H7 (cell line): ENCODE measurements around the gene ADCYAP1. TPM values are rescaled to one million over a fixed set of nuclear protein-coding genes. Genes with fewer than 3 reads are reported as not detected.
A peak's percentile ranks its signal among the peaks of the same experiment; 100 is the strongest.
"Not testable (repeated sequence)": the region's sequence is repeated elsewhere in the genome, so short reads cannot be mapped to it uniquely, and the experiment has no call there.

Source experiments
- DNase-seq: peaks from one replicate; pipeline ENCODE4 v3.0.0; 2012
- H3K27me3 ChIP-seq: 2 replicates; pipeline ENCODE4 v1.6.0; 2011; ENCODE audit warnings: mild to moderate bottlenecking, low read length; ENCODE audit not compliant: control insufficient read depth, insufficient read depth
- H3K36me3 ChIP-seq: replicated peaks from 2 replicates; pipeline ENCODE4 v1.5.1; 2011; ENCODE audit warnings: low read length; ENCODE audit not compliant: control insufficient read depth, insufficient read depth
- H3K4me3 ChIP-seq: 2 replicates; pipeline ENCODE4 v1.5.1; 2011; ENCODE audit warnings: low read depth, mild to moderate bottlenecking, control low read depth, low read length, moderate library complexity; ENCODE audit not compliant: insufficient read depth
- total RNA-seq: library from RNA; depleted of rRNA; stranded (reverse); fragments of >200 nt; shearing (Covaris generic); gene quantifications from 2 replicates; pipeline ENCODE4 v1.2.3, GENCODE V29; 2014; rRNA removed

Gene ADCYAP1
- total RNA-seq, result not detected in 2 replicates

GRCh38 chr18:904218-905090 lies at the start of gene ADCYAP1:
Gene ADCYAP1, plus strand, starts transcription at chr18:904871. Its CDS starts 516 bp downstream, at chr18:905387.
- Histone ChIP-seq H3K27me3 (peaks cover 75% of the 10 kb centered on the region), H3K36me3 (no peaks in the 10 kb centered on the region), H3K4me3 (peak within 1 kb of the TSS; percentile 47)
- DNase-seq, result peak; percentile 76

- DNase-seq, result no peak
Measured at GRCh38 chr18:857986-858385, 46.7 kb upstream of the ADCYAP1 start.

GRCh38 chr18:864872-865273 lies 39.8 kb upstream of the ADCYAP1 start:
- H3K27me3 ChIP-seq, result no peaks in the 10 kb centered on the region
- no peak overlapping the region for H3K4me3 ChIP-seq
- peak; percentile 77 for DNase-seq
- no peaks in the 10 kb centered on the region for H3K36me3 ChIP-seq

More at GRCh38 chr18:857986-858385, 46.7 kb upstream of the ADCYAP1 start:
- no peak overlapping the region for H3K4me3 ChIP-seq
- no peaks in the 10 kb centered on the region for H3K27me3 ChIP-seq
- H3K36me3 ChIP-seq, result no peaks in the 10 kb centered on the region

GRCh38 chr18:867257-867656 lies 37.4 kb upstream of the ADCYAP1 start:
- no peak overlapping the region for H3K4me3 ChIP-seq
- DNase-seq, result no peak
- no peaks in the 10 kb centered on the region for H3K27me3 ChIP-seq
- no peaks in the 10 kb centered on the region for H3K36me3 ChIP-seq

- DNase-seq, H3K27me3 ChIP-seq, H3K4me3 ChIP-seq, H3K36me3 ChIP-seq: not testable (repeated sequence)
Measured at GRCh38 chr18:873426-873825, 31.2 kb upstream of the ADCYAP1 start.

- Histone ChIP-seq H3K27me3 (no peaks in the 10 kb centered on the region), H3K4me3 (no peak overlapping the region), H3K36me3 (no peaks in the 10 kb centered on the region)
- DNase-seq, result no peak
Measured at GRCh38 chr18:875912-876311, 28.8 kb upstream of the ADCYAP1 start.

GRCh38 chr18:877238-877637 lies 27.4 kb upstream of the ADCYAP1 start:
- H3K4me3 ChIP-seq, result no peak overlapping the region
- no peak for DNase-seq
- no peaks in the 10 kb centered on the region for H3K27me3 ChIP-seq
- H3K36me3 ChIP-seq, result no peaks in the 10 kb centered on the region

GRCh38 chr18:886076-886475 lies 18.6 kb upstream of the ADCYAP1 start:
- no peak overlapping the region for H3K4me3 ChIP-seq
- no peaks in the 10 kb centered on the region for H3K36me3 ChIP-seq
- no peaks in the 10 kb centered on the region for H3K27me3 ChIP-seq
- no peak for DNase-seq

GRCh38 chr18:887716-888115 lies 17.0 kb upstream of the ADCYAP1 start:
- Histone ChIP-seq H3K4me3 (no peak overlapping the region), H3K36me3 (no peaks in the 10 kb centered on the region), H3K27me3 (no peaks in the 10 kb centered on the region)
- DNase-seq, result no peak

- DNase-seq, result no peak
- Histone ChIP-seq H3K4me3 (no peak overlapping the region), H3K36me3 (no peaks in the 10 kb centered on the region), H3K27me3 (no peaks in the 10 kb centered on the region)
Measured at GRCh38 chr18:892316-892715, 12.4 kb upstream of the ADCYAP1 start.

GRCh38 chr18:896315-896714 lies 8.4 kb upstream of the ADCYAP1 start:
- Histone ChIP-seq H3K27me3 (no peaks in the 10 kb centered on the region), H3K36me3 (no peaks in the 10 kb centered on the region), H3K4me3 (no peak overlapping the region)
- no peak for DNase-seq

GRCh38 chr18:901761-902160 lies 2.9 kb upstream of the ADCYAP1 start:
- Histone ChIP-seq H3K27me3 (peaks cover 48% of the 10 kb centered on the region), H3K4me3 (no peak overlapping the region), H3K36me3 (no peaks in the 10 kb centered on the region)
- DNase-seq, result peak; percentile 59

- H3K27me3 ChIP-seq, result peaks cover 53% of the 10 kb centered on the region
- H3K4me3 ChIP-seq, result no peak overlapping the region
- peak; percentile 46 for DNase-seq
- H3K36me3 ChIP-seq, result no peaks in the 10 kb centered on the region
Measured at GRCh38 chr18:902229-902628, 2.4 kb upstream of the ADCYAP1 start.

GRCh38 chr18:903701-904100 lies 970 bp upstream of the ADCYAP1 start:
- Histone ChIP-seq H3K36me3 (no peaks in the 10 kb centered on the region), H3K27me3 (peaks cover 68% of the 10 kb centered on the region), H3K4me3 (no peak overlapping the region)
- peak; percentile 79 for DNase-seq

GRCh38 chr18:905307-905947 lies 756 bp downstream of the ADCYAP1 start:
- Histone ChIP-seq H3K27me3 (peaks cover 85% of the 10 kb centered on the region), H3K4me3 (peak overlapping the region; percentile 47), H3K36me3 (no peaks in the 10 kb centered on the region)
- peak; percentile 80 for DNase-seq
